ENCODE results near the gene ARHGAP19.

The ARHGAP19 gene, protein sequence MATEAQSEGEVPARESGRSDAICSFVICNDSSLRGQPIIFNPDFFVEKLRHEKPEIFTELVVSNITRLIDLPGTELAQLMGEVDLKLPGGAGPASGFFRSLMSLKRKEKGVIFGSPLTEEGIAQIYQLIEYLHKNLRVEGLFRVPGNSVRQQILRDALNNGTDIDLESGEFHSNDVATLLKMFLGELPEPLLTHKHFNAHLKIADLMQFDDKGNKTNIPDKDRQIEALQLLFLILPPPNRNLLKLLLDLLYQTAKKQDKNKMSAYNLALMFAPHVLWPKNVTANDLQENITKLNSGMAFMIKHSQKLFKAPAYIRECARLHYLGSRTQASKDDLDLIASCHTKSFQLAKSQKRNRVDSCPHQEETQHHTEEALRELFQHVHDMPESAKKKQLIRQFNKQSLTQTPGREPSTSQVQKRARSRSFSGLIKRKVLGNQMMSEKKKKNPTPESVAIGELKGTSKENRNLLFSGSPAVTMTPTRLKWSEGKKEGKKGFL

DNA sequence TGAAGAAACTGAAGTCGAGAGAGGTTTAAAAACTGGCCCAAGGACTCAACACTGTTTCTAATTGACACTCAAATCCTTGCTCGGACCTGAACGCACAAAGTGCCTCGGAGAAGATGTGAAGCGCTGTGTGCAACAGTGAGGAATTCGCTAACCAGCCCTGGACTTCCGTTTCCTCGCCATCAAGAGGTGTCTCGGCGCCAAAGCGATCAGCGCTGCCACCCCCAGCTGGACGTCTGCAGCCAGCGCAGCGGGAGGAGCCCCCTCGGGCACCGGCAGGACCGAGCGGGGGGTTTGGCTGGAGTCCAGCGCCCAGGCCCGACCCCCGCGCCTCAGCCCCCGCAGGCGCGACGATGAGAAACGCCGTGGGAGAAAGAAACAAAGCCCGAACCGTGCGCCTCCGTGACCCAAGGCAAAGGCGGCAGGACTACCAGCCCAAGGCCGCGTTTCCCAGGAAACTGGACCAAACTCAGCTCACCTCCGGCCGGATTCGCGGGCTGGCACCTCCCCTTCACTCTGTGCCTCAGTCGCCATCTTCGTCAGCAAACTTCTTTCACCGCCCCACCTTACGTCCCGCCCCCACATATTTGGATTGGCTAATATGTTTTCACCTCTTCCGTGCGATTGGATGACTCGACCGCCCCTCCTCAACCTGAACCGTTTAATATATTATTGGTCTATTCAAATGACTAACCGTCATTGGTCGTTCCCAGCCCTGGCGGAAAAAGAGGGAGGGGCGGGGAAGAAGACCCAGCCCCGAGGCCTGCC, at the start of gene ARHGAP19:
ARHGAP19 (minus strand) TSS at position 541 of the 765 bp plus-strand sequence; CDS start at position 531, 10 bp downstream.
- DNase-seq (ENCODE audit: low read depth, low spot score): peak; percentile 86
- peak within 1 kb of the TSS; percentile 86 for H3K27ac ChIP-seq

DNA sequence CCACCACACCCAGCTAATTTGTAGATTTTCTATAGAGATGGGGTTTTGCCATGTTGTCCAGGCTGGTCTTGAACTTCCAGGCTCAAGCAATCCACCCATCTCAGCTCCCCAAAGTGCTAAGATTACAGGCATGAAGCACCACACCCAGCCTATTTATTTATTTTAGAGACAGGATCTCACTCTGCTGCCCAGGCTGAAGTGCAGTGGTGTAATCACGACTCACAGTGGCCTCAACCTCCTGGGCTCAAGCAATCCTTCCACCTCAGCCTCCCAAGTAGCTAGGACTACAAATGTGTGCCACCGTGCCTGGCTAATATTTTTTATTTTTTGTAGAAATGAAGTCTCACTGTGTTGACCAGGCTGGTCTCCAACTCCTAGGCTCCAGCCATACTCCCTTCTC, 49.0 kb upstream of the ARHGAP19 start:
- DNase-seq (ENCODE audit: low read depth, low spot score): no peak
- no peak overlapping the region for H3K27ac ChIP-seq

DNA sequence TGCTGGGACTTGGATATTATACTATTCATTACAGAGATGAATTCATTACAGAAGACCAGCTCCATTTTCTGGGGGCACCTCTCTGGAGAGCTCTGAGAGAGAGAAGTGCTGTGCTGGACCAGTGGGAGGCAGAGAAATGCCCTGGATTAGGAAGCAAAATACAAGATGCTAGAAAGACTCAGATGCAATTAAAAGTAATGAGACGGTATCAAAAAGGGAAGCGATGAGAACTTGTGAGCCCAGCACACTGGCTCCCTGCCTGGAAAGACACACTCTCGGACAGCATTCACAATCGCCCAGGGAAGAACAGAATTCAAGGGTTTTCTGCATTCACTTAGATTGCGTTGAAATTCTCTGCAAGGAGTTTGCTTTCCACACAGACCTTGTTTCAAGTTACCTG, 45.6 kb upstream of the ARHGAP19 start:
- DNase-seq (ENCODE audit: low read depth, low spot score): no peak

DNA sequence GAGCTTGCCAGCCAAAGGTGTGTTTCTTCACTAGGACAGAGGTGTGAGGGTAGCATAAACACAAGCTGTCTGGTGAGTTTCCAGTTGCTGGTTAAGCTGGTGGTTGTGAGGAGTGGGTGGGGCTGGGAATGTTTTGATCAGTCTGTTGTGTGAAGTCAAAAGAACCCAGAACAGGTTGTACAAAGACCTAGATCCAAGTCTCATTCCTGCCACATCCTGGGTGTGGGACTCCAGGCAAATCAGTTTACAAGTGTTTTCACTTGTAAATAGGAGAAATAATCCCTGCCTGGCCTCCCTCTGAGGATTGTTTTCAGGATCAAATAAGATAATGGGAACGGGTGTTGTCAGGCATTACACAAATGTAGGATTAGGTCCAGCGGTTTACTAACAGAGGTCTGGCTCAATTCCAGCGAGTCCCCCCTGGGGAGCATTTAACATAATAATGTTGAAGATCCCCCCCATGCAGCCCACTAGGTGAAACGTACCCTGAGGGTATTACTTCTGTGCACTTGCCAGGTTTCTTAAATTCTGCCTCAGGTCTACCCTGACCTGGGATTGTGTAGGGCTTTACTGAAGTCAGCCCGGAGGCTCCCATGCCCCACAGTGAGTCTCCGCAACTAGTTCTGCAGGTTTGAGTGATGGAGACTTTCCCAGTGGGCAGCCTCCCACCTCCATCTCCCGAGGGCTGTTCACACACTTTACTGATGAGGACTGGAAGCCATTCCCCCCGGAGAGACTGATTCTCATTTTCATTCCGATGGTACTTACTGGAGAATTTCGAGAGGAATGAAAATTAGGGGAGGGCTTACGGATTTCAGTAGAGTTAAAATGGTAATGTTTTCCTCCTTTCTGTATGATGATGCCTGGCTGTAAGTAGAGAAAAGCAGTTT, 44.8 kb upstream of the ARHGAP19 start:
- DNase-seq (ENCODE audit: low read depth, low spot score): peak; percentile 64
- H3K27ac ChIP-seq: peak overlapping the region; percentile 21

More for the DNA sequence above, 45.6 kb upstream of the ARHGAP19 start:
- H3K27ac ChIP-seq: no peak overlapping the region

- H3K27ac ChIP-seq: peak overlapping the region; percentile 21
- no peak for DNase-seq (ENCODE audit: low read depth, low spot score)
These were observed 44.0 kb upstream of the ARHGAP19 start for GRCh38 chr10:97336446-97336845.

GRCh38 chr10:97336006-97336405, 43.6 kb upstream of the ARHGAP19 start:
- DNase-seq (ENCODE audit: low read depth, low spot score): no peak
- H3K27ac ChIP-seq: peak overlapping the region; percentile 21

- no peak for DNase-seq (ENCODE audit: low read depth, low spot score)
These were observed 42.8 kb upstream of the ARHGAP19 start for GRCh38 chr10:97335188-97335619.

DNA sequence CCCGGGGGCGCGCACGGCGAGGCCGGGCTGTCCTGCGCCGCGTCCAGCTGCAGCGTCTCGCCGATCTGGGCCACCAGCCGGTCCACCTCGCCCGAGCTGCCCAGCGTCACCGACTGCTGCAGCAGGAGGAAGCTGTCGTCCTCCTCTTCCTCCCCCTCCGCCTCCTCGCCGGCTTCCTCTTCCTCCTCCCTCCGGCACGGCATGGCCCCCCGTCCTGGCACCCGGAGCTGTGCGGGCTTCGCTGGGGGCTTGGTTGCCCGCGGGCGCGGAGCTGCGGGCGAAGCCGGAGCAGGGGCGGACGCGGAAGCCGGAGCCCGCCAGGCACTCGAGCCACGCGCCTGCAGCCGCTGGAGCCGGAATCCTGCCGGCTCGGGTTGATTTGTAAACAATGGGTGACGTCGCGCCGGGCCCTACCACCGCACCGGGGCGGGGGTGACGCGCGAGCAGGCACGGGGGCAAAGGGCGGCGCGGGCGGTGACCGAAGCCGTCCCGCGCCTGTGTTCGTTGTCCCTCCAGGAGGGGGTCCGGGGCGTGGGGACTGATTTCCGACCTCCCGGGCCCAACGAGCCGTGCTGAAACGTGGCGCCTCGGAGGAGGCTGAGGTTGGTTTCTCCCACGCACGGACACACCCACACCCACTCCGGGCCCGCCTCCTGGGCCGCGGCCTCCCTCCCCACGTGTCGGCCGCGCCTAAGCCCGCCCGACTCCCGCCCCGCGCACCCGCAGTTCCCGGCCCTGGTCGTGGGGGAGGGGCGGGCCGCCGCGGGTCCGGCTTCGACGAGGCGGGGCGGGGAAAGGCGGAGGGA, 42.1 kb upstream of the ARHGAP19 start, which contains the start of gene FRAT2:
FRAT2 (minus strand) TSS at position 360 of the 806 bp plus-strand sequence; CDS start at position 203, 157 bp downstream.
- H3K27ac ChIP-seq: peak within 1 kb of the TSS; percentile 72
- peak; percentile 55 for DNase-seq (ENCODE audit: low read depth, low spot score)

More at GRCh38 chr10:97335188-97335619, 42.8 kb upstream of the ARHGAP19 start:
- H3K27ac ChIP-seq: peak overlapping the region; percentile 72

GRCh38 chr10:97333601-97334369, 41.3 kb upstream of the ARHGAP19 start:
- no peak for DNase-seq (ENCODE audit: low read depth, low spot score)
- H3K27ac ChIP-seq: peak overlapping the region; percentile 72

GRCh38 chr10:97333351-97333600, 40.8 kb upstream of the ARHGAP19 start:
- H3K27ac ChIP-seq: peak overlapping the region; percentile 72
- DNase-seq (ENCODE audit: low read depth, low spot score): no peak

GRCh38 chr10:97332591-97333350, 40.3 kb upstream of the ARHGAP19 start:
- no peak for DNase-seq (ENCODE audit: low read depth, low spot score)
- peak overlapping the region; percentile 72 for H3K27ac ChIP-seq

DNA sequence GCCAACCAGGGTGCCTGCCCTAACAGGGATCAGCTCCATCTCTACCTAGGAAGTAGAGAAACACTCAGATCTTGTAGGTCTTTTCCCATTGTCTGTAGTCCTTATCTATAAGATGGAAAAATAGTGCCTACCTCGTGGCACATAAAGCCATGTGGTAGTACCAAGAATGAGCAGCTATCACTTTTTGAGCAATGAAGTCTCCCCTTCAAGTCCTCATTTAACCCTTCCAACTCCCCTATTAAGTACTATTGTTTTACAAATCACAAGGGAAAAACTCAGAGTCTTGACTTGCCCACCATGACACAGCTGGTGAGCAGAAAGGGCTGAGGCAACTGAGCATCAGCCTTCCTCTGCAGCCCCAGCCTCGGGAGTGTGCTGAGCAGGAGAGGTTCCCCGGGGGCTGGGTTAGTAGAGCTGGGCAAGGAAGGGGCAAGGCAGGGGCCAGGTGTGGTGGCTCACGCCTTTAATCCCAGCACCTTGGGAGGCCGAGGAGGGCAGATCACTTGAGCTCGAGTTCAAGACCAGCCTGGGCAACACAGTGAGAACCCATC, 38.8 kb upstream of the ARHGAP19 start:
- H3K27ac ChIP-seq: no peak overlapping the region
- no peak for DNase-seq (ENCODE audit: low read depth, low spot score)

GRCh38 chr10:97329766-97330165, 37.3 kb upstream of the ARHGAP19 start:
- no peak for DNase-seq (ENCODE audit: low read depth, low spot score)

GRCh38 chr10:97328646-97329453, 36.4 kb upstream of the ARHGAP19 start:
- no peak for DNase-seq (ENCODE audit: low read depth, low spot score)
- H3K27ac ChIP-seq: no peak overlapping the region

More at GRCh38 chr10:97329766-97330165, 37.3 kb upstream of the ARHGAP19 start:
- H3K27ac ChIP-seq: no peak overlapping the region

GRCh38 chr10:97327348-97328294, 35.2 kb upstream of the ARHGAP19 start:
- no peak overlapping the region for H3K27ac ChIP-seq
- DNase-seq (ENCODE audit: low read depth, low spot score): no peak

DNA sequence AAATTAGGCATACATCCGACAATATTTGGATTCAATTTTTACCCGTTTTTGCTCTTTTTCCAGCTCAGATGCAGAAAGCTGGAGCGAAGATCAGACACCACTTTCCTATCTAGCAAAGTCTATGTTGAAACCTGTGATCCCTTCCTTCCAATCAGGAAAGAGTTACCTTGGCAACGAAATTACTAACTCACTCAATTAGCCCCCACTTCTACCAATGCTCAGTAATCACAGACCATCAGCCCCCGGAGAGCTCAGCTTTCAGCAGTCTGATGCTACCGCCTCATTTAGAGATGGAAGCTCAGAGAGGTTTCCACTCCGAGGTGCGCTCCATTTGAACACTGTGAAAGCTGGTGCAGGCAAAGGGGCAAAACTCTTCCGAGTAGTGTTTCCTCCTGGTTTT, 33.3 kb upstream of the ARHGAP19 start:
- H3K27ac ChIP-seq: no peak overlapping the region
- no peak for DNase-seq (ENCODE audit: low read depth, low spot score)
